GM18502 (cell line): ENCODE measurements around the gene MLH3.
"Not testable (repeated sequence)": the region's sequence is repeated elsewhere in the genome, so short reads cannot be mapped to it uniquely, and the experiment has no call there.

ENCODE experiments used
- ATAC-seq: cut with Tn5 transposase; IDR thresholded peaks from one replicate; pipeline ENCODE4 v1.9.1; 2021; ENCODE audit warnings: mild to moderate bottlenecking; ENCODE audit not compliant: unreplicated experiment, poor library complexity

Gene MLH3

GRCh38 chr14:75067765-75068164 lies 16.5 kb upstream of the MLH3 start:
- ATAC-seq = not testable (repeated sequence)

DNA sequence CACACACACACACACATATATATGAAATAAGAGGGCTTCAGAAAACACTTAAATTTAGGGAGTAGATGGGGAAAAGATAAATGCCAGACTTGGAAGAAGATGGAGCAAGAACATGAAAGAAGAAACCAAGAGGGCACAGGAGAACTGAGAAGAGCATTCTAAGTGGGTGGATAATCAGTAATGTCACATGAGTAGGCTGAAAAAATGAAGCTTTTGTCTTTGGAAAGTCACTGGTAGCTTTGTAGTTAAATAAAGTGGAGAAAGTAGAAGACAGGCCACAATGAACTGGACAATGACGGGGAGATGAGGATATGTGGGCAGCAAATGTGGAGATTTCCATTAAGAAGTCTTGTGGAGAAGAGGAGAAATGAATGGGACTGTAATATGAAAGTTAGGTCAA lies 15.9 kb upstream of the MLH3 start:
- ATAC-seq = no peak

- no peak for ATAC-seq
Observed at GRCh38 chr14:75066691-75067090, 15.4 kb upstream of the MLH3 start.

DNA sequence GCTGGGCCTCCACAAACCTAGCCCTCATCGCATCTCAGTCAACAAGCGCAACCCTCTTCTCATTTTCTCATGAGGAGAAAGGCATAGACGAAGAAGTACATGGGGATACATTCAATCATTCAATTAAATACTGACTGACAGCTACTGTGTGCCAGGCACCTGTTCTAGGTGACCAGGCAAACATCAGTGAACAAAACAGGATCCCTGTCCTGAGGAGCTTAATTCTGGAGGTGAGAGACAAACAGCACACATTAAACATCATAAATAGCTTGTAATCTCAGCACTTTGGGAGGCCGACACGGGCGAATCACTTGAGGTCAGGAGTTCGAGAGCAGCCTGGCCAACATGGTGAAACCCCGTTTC lies 12.9 kb upstream of the MLH3 start:
- ATAC-seq = peak; percentile 5

DNA sequence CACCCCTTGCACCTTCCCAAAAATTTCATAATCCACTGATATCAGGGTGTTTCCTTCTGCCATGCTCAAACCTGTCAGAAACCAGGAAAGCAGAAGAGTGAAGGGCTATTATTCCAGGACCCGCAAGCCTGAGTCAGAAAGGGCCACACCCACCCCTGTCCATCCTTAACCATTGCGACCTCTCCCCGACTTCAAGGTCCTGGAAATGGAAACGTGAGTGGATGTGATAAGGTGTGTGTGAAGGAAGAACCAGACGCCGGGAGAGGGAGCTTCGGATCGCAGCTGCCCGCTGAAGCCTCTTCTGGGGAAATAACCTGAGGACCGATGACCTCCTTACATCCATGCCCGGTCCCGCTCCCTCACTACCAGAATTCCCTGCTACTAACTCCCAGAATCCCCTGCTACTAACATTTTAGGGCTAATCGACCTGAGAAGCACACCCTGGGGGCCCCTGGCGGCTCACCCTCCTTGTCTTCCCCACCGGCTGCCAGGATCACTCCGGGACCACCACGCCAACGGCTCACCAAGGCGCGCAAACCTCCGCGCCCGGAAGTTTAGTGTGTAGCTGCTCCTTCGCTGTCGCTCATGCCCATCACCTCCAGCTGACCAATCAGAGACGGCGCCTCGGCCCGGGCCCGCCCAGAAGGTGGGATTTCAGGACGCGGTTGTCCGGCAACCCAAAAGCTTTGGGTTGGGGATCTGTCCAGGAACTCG lies 12.4 kb upstream of the MLH3 start, which contains the start of gene ACYP1:
Gene ACYP1, minus strand, starts transcription at position 534 of the 714 bp plus-strand sequence. Its CDS starts 471 bp downstream, at position 63.
- peak; percentile 95 for ATAC-seq

- no peak for ATAC-seq
Observed at GRCh38 chr14:75063013-75063412, 11.7 kb upstream of the MLH3 start.

GRCh38 chr14:75060420-75060819 lies 9.2 kb upstream of the MLH3 start:
- no peak for ATAC-seq

DNA sequence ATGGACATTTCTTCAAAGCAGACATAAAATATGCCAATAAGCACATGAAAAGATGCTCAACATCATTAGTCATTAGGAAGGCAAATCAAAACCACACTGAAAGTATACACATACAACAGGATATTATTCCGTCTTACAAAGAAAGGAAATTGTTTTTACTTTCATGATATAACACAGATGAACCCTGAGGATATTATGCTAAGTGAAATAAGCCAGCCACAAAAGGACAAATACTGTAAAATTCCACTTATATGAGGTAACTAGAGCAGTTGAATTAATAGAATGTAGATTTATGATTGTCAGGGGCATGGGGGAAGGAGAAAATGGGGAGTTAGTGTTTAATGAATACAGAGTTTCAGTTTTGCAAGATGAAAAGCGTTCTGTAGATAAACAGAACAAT lies 8.4 kb upstream of the MLH3 start:
- no peak for ATAC-seq

GRCh38 chr14:75054421-75054820 lies 3.2 kb upstream of the MLH3 start:
- no peak for ATAC-seq

GRCh38 chr14:75053396-75054291 lies 2.4 kb upstream of the MLH3 start:
- ATAC-seq = no peak

DNA sequence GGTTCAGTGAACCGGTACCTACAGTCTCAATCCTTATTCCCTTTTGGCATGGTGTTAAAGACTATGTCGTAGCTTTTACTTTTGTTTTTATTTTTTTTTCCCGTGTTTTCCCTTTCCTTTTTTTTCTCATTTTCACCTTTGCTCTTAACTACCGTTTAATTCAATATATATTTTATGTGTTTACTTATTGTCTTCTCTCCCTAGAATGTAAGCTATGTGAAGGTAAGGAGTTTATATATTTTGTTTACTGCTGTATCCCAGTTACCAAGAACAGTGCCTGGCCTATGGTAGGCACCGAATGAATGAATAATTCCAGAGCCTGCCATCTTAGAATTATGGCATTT lies 261 bp upstream of the MLH3 start:
- no peak for ATAC-seq

DNA sequence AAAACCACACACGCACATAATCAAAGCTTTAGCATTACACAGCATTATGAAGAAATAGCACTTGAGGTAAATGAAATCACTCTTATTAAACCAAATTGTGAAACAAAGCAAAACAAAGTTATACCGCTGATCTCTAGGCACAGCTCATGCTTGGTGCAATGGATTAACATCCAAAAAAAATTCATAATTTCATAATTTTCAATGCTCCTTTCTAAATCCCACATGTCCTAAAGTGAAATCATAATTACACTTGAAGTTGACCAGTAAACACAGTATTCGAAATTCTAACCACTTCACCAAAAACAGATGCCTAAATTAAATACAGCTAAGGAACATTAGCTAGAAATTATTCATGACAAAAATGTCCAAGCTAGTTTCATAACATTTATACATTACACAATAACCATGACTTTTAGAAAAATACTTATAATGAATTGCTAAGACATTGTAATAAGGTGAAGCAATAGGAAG lies 1.5 kb downstream of the MLH3 start:
- no peak for ATAC-seq

- ATAC-seq = no peak
Observed at GRCh38 chr14:75049136-75049535, 2.1 kb downstream of the MLH3 start.

GRCh38 chr14:75048101-75048500 lies 3.2 kb downstream of the MLH3 start:
- no peak for ATAC-seq

- ATAC-seq = no peak
Observed at GRCh38 chr14:75047506-75047905, 3.8 kb downstream of the MLH3 start.

DNA sequence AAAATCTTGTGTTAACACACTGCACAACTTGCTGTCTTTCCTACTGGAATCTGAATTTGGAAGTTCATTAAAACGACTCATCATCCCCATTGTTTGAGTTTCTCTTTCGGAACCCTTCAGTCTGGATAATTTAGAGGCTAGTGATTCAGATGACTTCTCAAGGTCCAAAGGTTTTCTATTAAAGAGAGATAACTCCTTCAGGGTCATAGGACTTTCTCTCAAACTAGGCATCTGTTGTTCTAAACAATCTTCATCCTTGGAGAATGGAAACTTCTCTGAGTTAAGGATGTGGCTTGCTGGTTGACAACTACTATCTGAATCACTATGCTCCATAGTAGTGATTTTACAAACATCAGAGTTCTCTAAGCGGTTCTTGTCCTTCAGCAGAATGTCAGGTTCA lies 4.4 kb downstream of the MLH3 start:
- no peak for ATAC-seq

DNA sequence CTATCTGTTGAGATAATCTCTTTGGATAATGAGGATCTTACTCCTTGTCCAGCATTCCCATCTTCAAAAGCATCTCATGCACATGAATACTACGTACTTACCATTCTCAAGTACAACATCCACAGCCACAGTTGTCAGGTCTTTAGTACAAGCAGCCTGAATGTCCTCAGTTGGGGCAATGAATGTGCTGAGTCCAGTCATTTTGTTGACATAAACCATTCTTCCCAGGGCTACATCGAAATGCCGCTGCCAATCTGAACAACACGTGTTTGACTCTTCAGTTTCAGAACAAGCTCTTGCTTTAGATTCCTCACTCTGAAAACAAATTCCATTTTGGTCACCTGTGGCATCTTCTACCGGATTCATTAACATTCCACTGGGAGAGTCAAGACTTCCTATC lies 5.0 kb downstream of the MLH3 start:
- ATAC-seq = no peak

DNA sequence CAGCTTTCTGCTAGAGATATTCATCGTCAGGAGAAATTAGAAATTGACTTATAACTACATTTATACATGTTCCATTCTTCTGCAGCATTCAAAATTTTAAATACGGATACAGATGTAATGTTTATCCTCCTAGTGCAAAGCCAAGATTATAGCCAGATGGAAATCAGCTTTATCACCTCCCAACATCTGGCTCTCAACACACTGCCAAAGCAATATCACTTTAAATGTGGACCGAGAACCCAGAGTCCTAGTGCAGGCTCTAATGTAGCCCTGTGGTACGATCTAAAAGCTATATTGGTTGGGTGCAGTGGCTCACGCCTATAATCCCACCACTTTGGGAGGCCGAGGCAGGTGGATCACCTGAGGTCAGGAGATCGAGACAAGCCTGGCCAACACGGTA lies 6.5 kb downstream of the MLH3 start:
- ATAC-seq = no peak

DNA sequence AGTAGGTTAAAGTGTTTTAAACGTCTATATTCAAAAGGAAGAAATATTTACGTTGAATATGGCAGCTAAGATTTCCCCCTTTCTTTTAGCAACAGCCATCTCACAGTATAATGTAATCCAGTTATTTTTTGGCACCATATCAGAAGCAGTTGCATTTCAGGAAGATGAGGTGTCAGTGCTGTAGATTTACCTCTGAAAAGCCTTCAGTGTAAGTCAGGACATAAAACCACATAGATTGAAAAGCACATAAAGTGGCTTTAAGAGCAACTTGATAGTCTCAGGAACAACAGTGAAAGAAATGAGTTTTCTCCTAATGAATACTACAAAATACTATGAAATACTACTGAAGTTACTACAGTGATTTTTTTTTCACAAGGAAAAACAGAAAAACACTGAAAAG lies 6.9 kb downstream of the MLH3 start:
- no peak for ATAC-seq

DNA sequence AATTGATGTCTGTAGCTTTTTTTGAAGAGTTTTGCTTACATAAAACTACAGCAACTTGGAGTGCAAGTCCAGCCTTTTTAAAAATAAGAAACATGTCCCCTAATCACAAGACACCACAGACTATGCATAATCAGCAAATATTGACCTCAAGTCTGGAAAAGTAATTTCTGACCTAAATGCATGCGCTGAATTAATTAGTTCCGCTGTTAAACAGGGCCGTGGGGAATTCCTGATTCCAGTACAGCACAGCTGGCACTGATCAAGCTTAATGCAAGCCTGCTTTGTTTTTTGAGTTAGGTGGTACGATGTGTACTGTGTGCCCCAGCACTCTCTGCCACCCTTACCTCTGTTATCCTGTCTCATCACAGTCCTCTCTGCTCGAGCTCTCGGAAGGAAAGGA lies 9.2 kb downstream of the MLH3 start:
- ATAC-seq = no peak

DNA sequence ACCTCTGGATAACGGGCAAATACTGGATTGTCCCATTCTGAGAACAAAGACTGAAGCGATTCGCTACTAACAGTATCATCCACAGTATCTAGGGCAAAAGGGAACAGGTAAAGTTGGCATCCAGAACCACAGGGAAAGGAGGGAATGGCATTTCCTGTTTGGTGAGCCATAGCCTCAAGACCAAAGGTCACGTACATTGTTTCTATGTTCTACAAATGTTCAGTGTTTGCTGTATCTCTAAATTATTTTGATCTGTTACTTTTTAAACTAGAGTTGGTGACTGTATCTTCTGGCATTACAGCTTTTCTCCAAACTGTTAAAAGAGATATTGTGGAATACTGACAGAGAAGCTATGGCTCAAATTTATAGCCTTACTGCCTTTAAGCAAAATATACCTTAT lies 9.7 kb downstream of the MLH3 start:
- ATAC-seq = no peak

GRCh38 chr14:75040959-75041358 lies 10.3 kb downstream of the MLH3 start:
- no peak for ATAC-seq
